Mesothelial cell of epicardium (in vitro differentiated cells): ENCODE measurements around the gene TOR1AIP2. TPM values are rescaled to one million over a fixed set of nuclear protein-coding genes. Genes with fewer than 3 reads are reported as not detected.

Experiments
- DNase-seq, 2 experiments: peaks; one replicate each; pipeline ENCODE4 v3.0.0; 2021; ENCODE audit warnings: low spot score in 2 of 2; ENCODE audit not compliant: unreplicated experiment in 2 of 2
- H3K27ac Mint-ChIP-seq: 2 replicates; pipeline ENCODE4 v1.8.0; 2021; ENCODE audit warnings: mixed read lengths
- H3K27me3 Mint-ChIP-seq: 2 replicates; pipeline ENCODE4 v1.8.0; 2021; ENCODE audit warnings: low read depth, mixed read lengths
- H3K36me3 Mint-ChIP-seq: 2 replicates; pipeline ENCODE4 v1.8.0; 2021; ENCODE audit warnings: mixed read lengths
- H3K4me1 Mint-ChIP-seq: 2 replicates; pipeline ENCODE4 v1.8.0; 2021; ENCODE audit warnings: mixed read lengths
- H3K4me3 Mint-ChIP-seq: 2 replicates; pipeline ENCODE4 v1.8.0; 2021; ENCODE audit warnings: mild to moderate bottlenecking, moderate library complexity, mixed read lengths
- H3K9me3 Mint-ChIP-seq: 2 replicates; pipeline ENCODE4 v1.8.0; 2021; ENCODE audit warnings: mixed read lengths
- CTCF ChIP-seq: fragments of 200-600 bp; sonication (generic); IDR thresholded peaks from one replicate; pipeline ENCODE4 v1.5.0; 2021; ENCODE audit warnings: antibody characterized with exemption; ENCODE audit not compliant: unreplicated experiment
- total RNA-seq: library from RNA; stranded (reverse); gene quantifications from 3 replicates; pipeline ENCODE4 v1.2.1, GENCODE V29; 2021

The TOR1AIP2 gene
- total RNA-seq, 1 donor from 2014 or later, result 85.5 TPM

- Mint-ChIP-seq H3K27me3 (no peaks in the 10 kb centered on the region), H3K36me3 (no peaks in the 10 kb centered on the region), H3K9me3 (no peaks in the 10 kb centered on the region), H3K4me3 (no peak overlapping the region), H3K27ac (peak overlapping the region; percentile 9), H3K4me1 (peaks cover 37% of the 10 kb centered on the region)
- TF ChIP-seq CTCF, result no peak
- no peak for DNase-seq
These were observed 59.8 kb downstream of the TOR1AIP2 start for GRCh38 chr1:179817789-179818188.

GRCh38 chr1:179817056-179817455, 60.5 kb downstream of the TOR1AIP2 start:
- Mint-ChIP-seq H3K27ac (no peak overlapping the region), H3K4me1 (peaks cover 37% of the 10 kb centered on the region)

GRCh38 chr1:179816196-179816960, 61.2 kb downstream of the TOR1AIP2 start:
- no peaks in the 10 kb centered on the region for H3K9me3 Mint-ChIP-seq
- TF ChIP-seq CTCF, result no peak
- no peaks in the 10 kb centered on the region for H3K36me3 Mint-ChIP-seq
- peak overlapping the region; percentile 78 for H3K4me3 Mint-ChIP-seq
- peaks cover 37% of the 10 kb centered on the region for H3K4me1 Mint-ChIP-seq
- H3K27ac Mint-ChIP-seq, result peak overlapping the region; percentile 84
- peaks cover 12% of the 10 kb centered on the region for H3K27me3 Mint-ChIP-seq
- no peak for DNase-seq

More at GRCh38 chr1:179817056-179817455, 60.5 kb downstream of the TOR1AIP2 start:
- Mint-ChIP-seq H3K36me3 (no peaks in the 10 kb centered on the region), H3K27me3 (peaks cover 6% of the 10 kb centered on the region), H3K4me3 (no peak overlapping the region), H3K9me3 (no peaks in the 10 kb centered on the region)
- no peak for DNase-seq
- TF ChIP-seq CTCF, result no peak

DNA sequence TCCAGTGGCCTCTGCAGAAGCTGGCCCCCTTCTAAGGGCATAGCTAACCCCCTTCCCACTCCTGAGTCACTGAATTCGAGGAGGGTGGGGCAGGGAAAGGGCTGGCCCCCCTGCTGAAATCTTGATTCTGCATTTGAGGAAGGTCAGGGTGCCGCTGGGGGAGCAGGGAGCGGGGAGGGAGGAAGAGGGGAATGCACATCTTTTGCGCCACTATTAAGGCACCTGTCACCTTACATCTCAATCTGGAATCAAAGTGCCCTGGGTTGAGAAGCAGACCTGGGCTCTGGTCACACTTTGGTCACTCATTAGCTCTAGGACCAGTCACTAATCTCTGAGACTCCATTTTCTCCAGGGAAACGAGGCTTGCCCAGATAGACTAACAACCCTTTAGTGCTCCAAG, 62.0 kb downstream of the TOR1AIP2 start:
- Mint-ChIP-seq H3K4me3 (peak overlapping the region; percentile 78), H3K27me3 (peaks cover 19% of the 10 kb centered on the region), H3K9me3 (no peaks in the 10 kb centered on the region), H3K36me3 (no peaks in the 10 kb centered on the region), H3K27ac (peak overlapping the region; percentile 84), H3K4me1 (peaks cover 37% of the 10 kb centered on the region)
- no peak for DNase-seq
- no peak for TF ChIP-seq CTCF

DNA sequence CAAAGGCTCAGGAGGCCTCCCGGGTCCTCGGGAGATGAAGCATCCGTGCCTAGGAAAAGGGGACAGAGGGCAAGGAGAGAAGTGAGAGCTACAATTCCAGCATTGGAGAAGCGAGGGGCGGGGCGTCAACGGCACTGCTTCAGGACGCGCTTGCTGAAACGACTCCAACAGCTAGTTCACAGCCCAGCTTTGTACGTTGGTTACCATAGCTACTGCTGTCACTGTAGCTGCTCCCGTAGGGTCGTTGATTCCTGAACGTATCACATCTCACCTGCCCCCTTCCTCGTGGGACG, 63.1 kb downstream of the TOR1AIP2 start:
- H3K4me3 Mint-ChIP-seq, result peak overlapping the region; percentile 78
- DNase-seq, result peak in 1 of 2 experiments; percentile 48
- TF ChIP-seq CTCF, result no peak
- H3K36me3 Mint-ChIP-seq, result no peaks in the 10 kb centered on the region
- no peaks in the 10 kb centered on the region for H3K9me3 Mint-ChIP-seq
- H3K4me1 Mint-ChIP-seq, result peaks cover 42% of the 10 kb centered on the region
- H3K27ac Mint-ChIP-seq, result peak overlapping the region; percentile 84
- H3K27me3 Mint-ChIP-seq, result peaks cover 22% of the 10 kb centered on the region
